Stimulated activated CD8-positive, alpha-beta memory T cell treated with anti-CD3 and anti-CD28 coated beads, Interleukin-4, amount 100 ng/mL, for 4 hours (primary cell): ENCODE measurements around the gene C17orf78.
"Not testable (repeated sequence)": the region's sequence is repeated elsewhere in the genome, so short reads cannot be mapped to it uniquely, and the experiment has no call there.

Experiments used
- DNase-seq, 2 donors: peaks; one replicate each; pipeline ENCODE4 v3.0.0-alpha.2; 2020; ENCODE audit warnings: low read depth in 2 of 2, low spot score in 1 of 2

The C17orf78 gene

DNA sequence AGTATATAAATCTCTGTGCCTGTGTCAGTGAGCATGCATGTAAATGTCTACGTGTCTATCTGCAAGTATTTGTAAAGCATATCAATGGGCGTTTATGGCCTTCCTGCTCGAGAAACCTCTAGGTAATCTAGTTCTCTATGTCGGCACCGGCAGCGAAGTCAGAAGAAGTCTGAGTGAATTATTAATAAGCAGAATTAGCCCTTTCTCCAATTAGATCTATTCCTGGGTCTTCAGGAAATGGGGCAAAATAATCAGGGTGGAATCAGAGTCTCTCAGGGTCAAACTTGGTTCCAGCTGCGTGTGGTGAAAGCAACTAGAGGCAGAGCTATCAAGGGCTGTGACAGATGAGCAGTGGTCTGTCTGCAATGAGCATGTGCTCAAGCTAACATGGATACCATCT, at the start of gene C17orf78:
Gene C17orf78, plus strand, starts transcription at position 280 of the 400 bp plus-strand sequence. Its CDS starts 108 bp downstream, at position 388.
- no peak for DNase-seq

DNA sequence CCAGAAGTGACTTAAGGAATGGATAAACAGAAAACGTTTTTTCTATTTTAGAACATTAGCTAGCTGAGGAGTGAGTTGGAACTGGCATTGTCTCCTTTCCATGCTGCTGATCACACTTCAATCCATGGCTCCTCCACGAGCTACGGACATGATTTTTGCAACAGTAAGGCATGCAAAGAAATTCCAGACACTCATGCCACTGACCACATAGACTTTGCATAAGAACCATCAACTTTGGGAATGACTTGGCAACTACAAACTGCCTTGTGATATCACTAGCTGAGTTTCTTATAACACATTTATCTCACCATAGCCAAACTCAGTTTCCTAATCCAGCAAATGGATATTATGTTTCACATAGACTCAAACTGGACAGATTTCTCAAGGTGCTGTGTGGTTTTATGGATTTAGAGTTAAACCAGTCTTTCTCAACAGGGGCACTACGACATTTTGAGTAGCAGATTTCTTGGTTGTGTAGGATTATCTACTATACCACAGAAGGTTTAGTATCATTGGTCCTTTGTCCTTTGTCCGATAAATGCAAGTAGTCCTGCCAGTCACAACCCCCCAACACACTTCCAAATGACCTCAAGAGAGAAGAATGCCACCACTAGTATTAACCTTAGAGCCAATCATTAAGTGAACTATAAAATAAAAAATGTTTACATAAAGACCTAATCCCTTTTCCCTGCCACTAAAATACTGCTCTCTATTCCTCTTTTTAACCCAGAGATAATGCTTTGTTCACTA, 48.3 kb upstream of the C17orf78 start:
- no peak for DNase-seq

DNA sequence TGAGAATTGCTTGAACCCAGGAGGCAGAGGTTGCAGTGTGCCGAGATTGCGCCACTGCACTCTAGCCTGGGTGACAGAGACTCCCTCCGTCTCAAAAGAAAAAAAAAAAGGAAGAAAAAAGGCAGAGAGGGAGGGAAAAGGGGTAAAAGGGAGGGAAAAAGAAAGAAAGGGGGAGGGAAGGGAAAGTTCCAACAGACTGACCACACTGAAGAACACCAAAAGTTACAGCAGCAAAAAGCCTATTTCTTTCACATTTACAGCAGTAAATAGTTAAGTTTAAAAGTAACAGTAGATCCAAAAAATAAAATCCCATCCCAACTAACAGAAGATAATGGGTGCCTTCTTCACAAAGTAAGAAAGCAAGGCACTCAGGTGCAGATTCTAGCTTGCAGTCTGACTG, 36.9 kb upstream of the C17orf78 start:
- DNase-seq: no peak

DNA sequence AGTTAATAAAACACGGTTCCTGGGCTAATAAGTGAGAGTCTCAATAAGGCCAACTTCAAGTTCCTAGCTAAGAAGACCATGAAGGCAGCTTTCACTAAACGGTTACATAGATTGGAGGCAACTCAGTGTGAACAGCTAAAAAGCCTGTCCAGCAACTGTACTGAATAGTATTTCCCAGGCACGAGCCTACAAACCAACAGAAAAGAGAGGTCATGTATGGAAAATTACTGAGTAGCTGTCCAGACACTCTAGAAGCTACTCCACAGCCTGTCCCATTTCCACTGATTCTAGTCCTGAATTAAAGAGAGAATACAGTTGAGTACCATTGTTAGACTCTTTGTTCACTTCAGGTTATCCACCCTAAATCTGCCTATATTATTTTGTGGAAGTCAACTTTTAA, 36.5 kb upstream of the C17orf78 start:
- DNase-seq: no peak

DNA sequence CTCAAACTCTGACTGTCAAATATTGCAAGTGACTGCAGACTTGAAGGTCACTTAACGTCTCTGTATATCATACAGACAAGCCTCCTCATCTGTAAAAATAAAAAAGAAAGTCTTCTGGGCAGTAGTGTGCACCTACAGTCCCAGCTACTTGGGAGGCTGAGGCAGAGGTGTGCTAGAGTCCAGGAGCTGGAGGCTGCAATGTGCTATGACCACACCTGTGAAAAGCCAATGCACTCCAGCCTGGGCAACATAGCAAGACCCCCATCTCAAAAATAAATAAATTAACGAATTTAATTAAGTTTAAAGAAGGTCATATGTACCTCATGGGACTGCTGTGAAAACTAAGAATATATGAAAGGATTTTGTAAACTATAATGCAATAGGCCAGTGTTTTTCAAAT, 35.0 kb upstream of the C17orf78 start:
- DNase-seq: no peak

DNA sequence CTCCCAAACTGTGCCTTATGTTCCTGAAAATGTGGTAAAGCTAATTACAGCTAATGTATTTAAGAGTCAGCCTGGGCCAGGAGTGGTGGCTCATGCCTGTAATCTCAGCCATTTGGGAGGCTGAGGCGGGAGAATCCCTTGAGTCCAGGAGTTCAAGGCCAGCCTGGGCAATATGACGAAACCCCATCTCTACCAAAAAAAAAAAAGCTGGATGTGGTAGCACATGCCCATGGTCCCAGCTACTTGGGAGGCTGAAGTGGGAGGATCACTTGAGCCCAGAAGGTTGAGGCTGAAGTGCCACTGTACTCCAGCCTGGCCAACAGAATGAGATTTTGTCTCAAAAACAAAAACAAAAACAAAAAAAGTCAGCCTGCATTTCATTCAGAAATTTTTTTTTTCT, 33.2 kb upstream of the C17orf78 start:
- no peak for DNase-seq

DNA sequence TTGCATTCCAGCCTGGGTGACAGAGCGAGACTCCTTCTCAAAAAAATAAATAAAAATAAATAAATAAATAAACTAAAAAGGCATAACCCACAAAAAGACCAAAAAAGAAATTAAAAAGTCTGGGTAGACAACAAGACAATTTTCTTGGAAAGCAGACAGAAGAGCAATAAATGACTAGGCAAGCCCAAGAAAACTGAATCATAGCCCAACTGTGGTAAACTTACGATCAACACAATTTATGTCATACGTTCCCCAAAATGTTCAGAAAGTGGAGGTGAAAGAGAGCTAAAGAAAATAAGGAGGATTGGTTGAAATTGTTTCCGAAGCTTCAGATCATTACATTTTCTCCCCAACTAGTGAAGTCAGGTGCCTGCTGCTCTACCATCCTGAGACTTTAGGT, 31.3 kb upstream of the C17orf78 start:
- no peak for DNase-seq

DNA sequence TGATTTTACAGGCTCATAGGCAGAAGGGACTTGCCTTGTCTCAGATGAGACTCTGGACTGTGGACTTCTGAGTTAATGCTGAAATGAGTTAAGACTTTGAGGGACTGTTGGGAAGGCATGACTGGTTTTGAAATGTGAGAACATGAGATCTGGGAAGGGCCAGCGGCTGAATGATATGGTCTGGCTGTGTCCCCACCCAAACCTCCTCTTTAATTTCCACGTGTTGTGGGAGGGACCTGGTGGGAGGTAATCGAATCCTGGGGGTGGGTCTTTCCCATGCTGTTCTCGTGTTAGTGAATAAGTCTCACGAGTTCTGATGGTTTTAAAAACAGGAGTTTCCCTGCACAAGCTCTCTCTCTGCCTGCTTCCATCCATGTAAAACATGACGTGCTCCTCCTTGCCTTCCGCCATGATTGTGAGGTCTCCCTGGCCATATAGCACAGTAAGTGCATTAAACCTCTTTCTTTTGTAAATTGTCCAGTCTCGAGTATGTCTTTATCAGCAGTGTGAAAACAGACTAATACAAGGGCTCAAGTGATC, 28.9 kb upstream of the C17orf78 start:
- DNase-seq: not testable (repeated sequence)

DNA sequence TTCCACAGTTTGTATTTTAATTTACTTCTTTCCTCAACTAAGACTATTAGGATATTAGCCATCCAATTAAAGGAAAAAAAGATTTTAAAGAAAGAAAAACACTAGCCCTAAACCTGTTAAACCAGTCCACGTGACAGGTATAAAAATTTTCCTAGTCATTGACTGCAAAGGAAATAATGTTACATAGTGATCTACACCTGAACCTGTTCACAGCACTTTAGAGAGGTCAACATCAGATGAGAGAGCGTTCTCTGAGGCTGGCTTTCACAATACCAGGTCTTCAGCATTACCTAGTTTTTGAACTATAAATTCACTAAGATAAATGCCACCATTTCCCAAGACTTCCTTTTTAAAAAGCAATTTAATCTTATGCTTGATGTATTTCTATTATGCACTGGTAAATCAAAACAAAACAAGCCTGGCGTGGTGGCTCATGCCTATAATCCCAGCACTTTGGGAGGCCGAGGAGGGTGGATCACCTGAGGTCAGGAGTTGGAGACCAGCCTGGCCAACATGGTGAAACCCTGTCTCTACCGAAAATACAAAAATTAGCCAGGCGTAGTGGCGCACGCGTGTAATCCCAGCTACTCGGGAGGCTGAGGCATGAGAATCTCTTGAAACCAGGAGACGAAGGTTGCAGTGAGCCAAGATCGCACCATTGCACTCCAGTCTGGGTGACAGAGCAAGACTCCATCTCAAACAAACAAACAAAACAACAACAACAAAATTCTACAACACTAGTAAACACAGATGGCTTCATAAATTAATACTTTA, 18.8 kb upstream of the C17orf78 start:
- not testable (repeated sequence) for DNase-seq

DNA sequence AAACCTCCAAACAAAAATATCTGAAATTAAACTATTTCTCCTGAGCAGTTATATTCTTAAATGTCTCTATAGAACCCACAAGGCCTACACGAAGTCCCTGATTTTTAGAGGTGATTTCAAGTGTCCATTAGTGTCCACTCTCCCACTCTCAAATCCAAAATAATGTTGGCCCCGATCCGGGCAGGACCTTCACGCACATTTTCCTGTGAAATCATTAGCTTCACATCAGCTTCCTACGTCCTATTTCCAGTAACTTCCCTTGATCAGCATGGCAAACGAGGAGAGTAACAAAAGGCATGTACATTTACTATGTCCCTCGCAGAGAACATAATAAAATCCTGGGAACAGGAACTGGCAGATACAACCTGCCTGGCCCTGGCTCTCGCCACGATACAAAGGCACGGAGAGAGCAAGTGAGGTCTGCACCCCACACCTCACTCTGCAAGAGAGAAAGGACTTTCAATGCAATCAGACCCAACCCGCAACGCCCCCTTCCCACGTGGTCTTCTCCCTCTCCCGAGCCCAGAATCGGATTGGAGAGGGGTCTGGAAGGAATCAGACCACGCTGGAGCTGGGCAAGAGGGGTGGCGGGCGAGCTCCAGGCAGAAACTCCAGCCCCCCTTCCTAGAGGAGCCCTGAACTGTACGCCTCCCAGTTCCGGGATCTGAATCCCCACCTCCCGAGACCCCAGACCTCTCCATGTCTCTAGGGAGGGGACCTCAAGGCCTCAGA, 17.5 kb upstream of the C17orf78 start:
- DNase-seq: peak in 1 of 2 donors; percentile 6

DNA sequence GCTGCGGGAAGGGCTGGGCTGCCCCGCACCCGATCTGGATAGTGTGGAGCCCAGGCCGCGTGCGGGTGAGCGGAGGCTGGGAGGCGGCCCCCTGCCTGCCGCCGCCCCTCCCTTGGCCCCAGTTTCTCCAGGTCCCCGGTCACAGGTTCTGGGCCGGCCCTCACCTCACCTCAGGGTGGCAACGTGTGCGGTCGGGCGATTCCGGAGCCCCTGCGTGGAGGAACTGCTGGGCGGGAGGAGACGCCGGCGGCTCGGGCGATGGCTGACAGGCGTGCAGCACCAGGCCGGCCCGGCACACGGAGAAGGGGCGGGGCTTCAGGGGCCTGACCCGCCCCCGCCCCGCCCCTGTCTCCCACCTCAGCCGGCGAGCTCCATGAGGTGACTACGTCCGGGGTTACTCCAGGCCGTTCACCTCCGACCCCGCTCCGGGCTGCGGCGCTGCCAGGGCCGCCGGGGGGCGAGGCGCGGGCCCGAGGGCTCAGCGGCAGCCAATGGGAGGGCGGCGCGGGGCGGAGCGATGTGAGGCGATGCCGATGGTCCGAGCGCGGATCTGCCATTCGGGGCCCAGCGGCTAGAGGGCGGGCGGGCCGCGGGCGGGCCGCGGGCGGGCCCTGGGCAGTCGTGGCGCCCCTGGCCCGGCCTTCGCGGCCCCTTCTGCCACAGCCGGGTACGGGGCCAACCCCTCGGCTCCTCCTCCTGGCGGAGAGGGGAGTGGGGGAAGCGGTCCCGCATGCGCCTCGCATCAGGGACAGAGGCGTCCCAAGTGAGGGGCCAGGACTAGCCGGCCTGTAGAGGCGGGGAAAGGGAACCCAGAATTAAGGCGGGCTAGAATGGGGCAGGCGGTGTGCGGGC, 16.7 kb upstream of the C17orf78 start:
- peak; percentile 58 to 88 for DNase-seq

DNA sequence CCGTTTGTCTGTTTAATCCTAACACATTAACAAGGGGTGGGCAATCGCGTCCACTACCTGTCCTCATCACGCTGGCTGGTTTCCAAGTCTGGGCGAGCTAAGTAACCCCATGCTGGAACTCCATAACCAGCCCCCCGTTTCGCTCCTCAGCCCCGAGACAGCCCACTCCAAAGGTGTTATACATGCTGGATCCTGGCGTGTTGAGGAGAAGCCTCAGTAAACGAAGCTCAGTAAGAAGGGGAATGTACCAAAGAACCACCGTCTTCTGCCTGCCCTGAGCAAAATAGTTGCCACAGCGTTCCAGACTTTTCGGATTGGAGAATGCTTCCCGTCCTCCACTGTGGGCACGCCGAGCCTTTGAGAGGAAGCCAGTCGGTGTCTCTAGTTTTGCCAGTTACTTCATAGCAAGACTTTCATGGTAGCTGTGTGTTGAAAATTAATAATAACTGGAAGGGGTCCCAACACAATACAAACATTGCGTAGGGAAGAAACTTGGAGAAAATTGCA, 16.1 kb upstream of the C17orf78 start:
- DNase-seq: no peak

DNA sequence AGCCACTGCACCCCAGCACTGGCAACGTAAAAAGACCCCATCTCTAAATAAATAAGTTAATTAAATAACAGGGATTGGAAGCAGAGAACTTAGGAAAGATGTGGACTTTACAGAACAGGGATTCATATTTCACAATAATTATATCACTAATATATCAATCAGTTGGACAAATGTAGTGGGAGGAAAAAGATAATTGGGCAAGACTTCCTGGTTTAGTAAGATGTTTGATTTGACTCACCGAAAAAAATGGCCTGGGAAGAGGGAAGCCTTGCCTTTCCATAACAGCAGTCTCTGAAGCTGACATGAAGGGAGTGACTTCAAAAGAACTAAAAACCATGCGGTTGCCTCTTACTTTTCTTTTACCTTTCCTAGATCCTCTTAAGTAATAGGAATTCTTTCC, 15.2 kb upstream of the C17orf78 start:
- DNase-seq: no peak

DNA sequence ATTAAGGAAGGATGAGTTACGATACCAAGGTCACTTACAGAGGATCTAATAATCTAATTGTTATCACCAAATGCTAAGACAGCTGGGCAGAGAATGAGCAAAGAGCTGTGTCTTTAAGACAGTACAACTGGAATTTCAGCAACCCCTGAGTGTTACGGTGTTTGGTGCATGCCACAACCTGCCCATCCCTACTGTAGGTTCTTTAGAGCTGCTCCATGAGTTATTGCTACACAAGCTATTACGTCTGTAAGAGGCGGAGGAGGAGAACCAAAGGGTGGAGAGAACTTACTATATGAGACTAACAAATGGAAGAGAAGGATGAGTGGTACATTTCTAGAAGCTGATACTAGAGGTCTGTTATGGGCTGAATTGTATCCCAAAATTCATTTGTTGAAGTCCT, 14.2 kb upstream of the C17orf78 start:
- no peak for DNase-seq

DNA sequence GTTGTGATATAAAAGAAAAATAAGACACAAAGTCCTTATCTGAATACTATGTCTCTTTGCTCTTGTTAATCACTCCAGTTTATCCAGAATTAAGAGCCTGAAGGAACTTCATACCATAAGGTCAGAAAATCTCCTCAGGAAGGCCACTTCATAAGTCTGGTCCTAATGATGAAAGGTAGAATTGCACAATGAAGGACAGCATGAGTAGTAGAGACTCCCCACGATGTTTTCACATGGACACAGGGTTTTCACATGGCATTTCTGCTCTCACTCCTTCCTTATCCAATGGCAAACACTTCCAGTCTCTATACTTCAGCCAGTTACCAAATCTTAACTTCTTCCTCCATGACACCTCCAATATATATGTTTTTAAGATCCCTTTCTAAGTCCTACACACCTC, 10.2 kb upstream of the C17orf78 start:
- DNase-seq: no peak

DNA sequence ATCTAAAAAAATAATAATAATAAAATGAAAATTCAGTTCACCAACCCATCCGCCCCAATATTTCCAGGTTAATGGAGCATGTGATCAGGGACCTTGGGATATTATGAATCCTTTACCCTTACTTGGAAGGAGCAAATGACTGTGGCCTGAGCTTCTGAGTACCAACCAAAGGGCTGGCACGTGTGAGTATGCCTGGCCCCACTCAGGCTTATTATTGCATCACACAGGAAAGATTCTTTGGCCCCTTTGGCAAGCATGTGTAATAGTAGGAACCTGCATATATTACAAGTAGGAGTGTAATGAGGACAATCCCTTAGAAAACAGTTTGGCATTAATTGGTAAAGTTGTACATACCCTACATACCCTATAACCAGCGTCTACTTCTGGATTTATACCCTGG, 7.2 kb upstream of the C17orf78 start:
- DNase-seq: no peak

DNA sequence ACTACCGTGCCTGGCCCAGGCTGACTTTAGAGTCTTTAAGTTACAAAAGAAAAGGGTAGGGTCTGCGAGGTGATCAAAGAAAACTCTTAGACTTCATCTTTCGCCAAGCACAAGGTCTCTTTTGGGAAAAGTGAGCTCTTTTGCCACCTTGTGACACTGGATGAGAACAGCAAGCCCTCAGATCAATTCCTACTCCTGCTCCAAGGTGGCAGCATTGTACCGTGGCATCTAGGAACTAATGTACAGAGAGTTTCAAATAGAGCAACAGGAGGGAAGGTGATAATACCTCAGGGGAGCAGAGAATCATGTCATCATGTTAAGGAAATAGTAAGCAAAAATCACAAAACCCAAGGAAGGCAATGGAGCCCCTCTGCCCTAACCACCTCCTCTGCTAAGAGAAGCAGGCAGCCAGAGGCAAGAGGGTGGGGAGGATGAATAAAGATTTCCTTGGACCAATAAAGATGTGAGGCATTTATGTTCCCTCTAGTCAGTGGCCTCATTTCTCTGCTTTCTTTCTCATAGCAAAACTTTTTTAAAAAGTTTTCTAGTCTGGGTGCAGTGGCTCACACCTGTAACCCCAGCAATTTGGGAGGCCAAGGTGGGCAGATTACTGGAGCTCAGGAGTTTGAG, 2.1 kb upstream of the C17orf78 start:
- DNase-seq: peak; percentile 6 to 34

DNA sequence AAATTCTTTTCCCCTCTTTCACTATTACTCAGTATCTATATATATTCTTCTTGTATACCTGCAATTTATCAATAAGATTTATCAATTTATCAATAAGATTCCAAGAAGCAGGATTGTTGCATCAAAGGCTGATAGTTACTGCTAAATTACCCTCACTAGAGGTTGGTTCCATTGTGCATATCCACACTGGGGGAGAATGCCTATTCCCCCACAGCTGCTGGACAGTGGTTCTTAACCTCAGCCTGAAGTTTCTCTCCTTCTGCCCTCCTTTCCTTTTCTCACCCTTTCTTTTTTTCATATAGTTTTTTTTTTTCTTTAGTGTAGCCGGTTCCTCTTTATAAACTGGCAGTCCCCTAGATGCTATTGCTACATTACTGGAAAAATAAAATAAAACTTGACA, 6.3 kb downstream of the C17orf78 start:
- DNase-seq: no peak

DNA sequence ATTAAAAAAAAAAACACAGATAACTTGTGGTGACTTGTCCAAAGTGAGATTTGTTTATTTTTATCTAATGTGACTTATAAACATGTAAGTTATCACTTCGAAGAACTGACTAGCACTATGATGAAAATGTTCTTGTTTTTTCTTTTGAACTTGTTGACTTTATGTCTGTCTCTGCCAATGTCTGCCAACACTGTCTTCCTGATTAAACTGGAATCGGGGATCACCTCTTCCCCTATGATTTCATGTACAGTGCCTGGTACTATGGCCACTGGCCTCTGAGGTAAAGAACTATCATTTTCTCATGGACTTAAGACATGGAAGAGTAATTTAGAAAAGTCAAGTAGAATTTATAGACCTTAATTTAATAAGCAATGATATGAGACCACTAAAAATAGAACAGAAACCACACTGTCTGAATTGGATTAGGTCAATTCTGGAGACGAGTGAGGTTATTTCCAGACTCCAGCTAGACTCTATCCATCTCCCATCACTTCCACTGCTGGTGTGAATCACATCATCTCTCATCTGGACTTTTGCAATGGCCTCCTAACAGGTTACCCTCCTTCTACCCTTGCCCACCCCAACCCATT, 8.9 kb downstream of the C17orf78 start:
- DNase-seq: no peak
